ENCODE results near the gene HNRNPLL. TPM values are rescaled to one million over a fixed set of nuclear protein-coding genes. Genes with fewer than 3 reads are reported as not detected.

HNRNPLL gene
- total RNA-seq, 2 experiments from 2014 or later, result 44.9 to 46.5 TPM

DNA sequence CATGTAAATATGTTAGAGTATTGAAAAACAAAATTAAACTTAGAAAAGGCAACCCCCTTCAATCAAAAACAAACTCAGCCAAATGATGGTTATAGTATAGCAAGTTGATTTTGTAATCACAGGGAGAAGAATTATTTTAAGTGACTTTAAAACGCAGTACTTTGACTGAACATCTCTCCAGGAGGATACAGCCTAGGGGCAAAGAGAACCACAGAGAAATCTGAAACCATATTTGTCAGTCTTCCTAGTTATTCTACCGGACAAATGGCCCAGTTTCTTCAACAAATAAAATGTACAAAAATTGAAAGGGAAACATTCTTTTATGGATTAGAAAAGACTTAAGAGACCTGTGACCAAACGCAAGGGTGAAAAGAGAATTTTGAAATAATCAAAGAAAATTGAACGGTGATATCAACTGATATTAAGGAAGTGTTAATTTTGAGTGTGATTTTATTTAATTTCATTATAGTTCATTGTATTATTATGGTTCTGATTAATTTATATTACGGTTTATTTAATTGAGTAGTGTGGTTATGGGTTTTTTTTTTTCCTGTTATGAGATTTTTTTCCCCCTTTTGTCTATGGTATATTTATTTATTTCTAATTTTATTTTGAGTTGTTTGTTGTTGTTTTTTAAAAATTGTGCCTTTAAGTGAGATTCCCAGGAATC is 75.3 kb downstream of the HNRNPLL start:
- Histone ChIP-seq H3K27ac (ENCODE audit: low read depth in 1 of 2, low read length in 2 of 2) (no peak overlapping the region), H3K27me3 (ENCODE audit: control insufficient read depth in 1 of 2, insufficient read depth in 2 of 2, low read length in 2 of 2) (peaks cover 0 to 27% of the 10 kb centered on the region in 2 experiments), H3K4me1 (ENCODE audit: insufficient read depth, low read length) (peaks cover 4% of the 10 kb centered on the region), H3K9me3 (ENCODE audit: control insufficient read depth in 1 of 2, insufficient read depth in 1 of 2, low read length in 2 of 2) (no peaks in the 10 kb centered on the region), H3K36me3 (ENCODE audit: insufficient read depth, low read length) (no peaks in the 10 kb centered on the region), H3K4me3 (ENCODE audit: low read length) (no peak overlapping the region)
- intact Hi-C loops (cut with DNase I, micrococcal nuclease), result no loop called here
- Mint-ChIP-seq H3K27ac (no peak overlapping the region), H3K27me3 (peaks cover 43% of the 10 kb centered on the region), H3K4me1 (ENCODE audit: low read depth) (peaks cover 8% of the 10 kb centered on the region), H3K9me3 (no peaks in the 10 kb centered on the region), H3K4me3 (no peak overlapping the region), H3K36me3 (ENCODE audit: low read depth) (no peaks in the 10 kb centered on the region)
- TF ChIP-seq, protein P1, sequence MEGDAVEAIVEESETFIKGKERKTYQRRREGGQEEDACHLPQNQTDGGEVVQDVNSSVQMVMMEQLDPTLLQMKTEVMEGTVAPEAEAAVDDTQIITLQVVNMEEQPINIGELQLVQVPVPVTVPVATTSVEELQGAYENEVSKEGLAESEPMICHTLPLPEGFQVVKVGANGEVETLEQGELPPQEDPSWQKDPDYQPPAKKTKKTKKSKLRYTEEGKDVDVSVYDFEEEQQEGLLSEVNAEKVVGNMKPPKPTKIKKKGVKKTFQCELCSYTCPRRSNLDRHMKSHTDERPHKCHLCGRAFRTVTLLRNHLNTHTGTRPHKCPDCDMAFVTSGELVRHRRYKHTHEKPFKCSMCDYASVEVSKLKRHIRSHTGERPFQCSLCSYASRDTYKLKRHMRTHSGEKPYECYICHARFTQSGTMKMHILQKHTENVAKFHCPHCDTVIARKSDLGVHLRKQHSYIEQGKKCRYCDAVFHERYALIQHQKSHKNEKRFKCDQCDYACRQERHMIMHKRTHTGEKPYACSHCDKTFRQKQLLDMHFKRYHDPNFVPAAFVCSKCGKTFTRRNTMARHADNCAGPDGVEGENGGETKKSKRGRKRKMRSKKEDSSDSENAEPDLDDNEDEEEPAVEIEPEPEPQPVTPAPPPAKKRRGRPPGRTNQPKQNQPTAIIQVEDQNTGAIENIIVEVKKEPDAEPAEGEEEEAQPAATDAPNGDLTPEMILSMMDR (IDR thresholded peaks at IDR 0.05), result no peak
- ChIA-PET CTCF (interaction anchor here (0.7 kb wide), 2 partner anchors 325 to 330 kb away, joined by 3 read pairs; no protein-coding TSS in a partner anchor), POLR2A (no interaction called here)
- DNase-seq (no peak), ATAC-seq (ENCODE audit: poor library complexity) (no peak)

DNA sequence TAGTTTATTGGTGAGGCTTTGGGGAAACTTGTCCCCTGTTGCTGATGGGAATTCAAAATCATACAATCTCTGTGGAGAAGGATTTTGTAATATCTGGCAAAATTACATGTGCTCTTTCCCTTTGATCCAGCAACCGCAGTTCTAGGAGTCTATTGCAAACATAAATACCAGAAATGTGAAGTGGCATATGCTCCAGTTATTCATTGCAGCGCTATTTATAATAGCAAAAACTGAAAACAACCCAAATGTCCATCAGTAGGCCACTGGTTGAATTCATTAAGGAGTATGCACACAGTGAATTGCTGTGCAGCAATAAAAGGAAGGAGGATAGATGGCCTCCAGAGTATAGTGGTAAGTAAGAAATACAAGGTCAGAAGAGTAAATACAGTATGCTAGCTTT is 76.5 kb downstream of the HNRNPLL start:
- Histone ChIP-seq H3K27ac (ENCODE audit: low read depth in 1 of 2, low read length in 2 of 2) (no peak overlapping the region), H3K4me1 (ENCODE audit: insufficient read depth, low read length) (peaks cover 4% of the 10 kb centered on the region), H3K9me3 (ENCODE audit: control insufficient read depth in 1 of 2, insufficient read depth in 1 of 2, low read length in 2 of 2) (no peaks in the 10 kb centered on the region), H3K4me3 (ENCODE audit: low read length) (no peak overlapping the region), H3K27me3 (ENCODE audit: control insufficient read depth in 1 of 2, insufficient read depth in 2 of 2, low read length in 2 of 2) (peaks cover 0 to 27% of the 10 kb centered on the region in 2 experiments), H3K36me3 (ENCODE audit: insufficient read depth, low read length) (no peaks in the 10 kb centered on the region)
- DNase-seq, result no peak
- no peak for ATAC-seq (ENCODE audit: poor library complexity)
- Mint-ChIP-seq H3K27ac (no peak overlapping the region), H3K9me3 (no peaks in the 10 kb centered on the region), H3K4me1 (ENCODE audit: low read depth) (peaks cover 8% of the 10 kb centered on the region), H3K4me3 (no peak overlapping the region), H3K36me3 (ENCODE audit: low read depth) (no peaks in the 10 kb centered on the region), H3K27me3 (peaks cover 43% of the 10 kb centered on the region)
- TF ChIP-seq, protein P1 (IDR thresholded peaks at IDR 0.05), result no peak
- CTCF ChIA-PET, result no interaction called here
- intact Hi-C loops (cut with DNase I, micrococcal nuclease), result no loop called here
- POLR2A ChIA-PET, result no interaction called here

DNA sequence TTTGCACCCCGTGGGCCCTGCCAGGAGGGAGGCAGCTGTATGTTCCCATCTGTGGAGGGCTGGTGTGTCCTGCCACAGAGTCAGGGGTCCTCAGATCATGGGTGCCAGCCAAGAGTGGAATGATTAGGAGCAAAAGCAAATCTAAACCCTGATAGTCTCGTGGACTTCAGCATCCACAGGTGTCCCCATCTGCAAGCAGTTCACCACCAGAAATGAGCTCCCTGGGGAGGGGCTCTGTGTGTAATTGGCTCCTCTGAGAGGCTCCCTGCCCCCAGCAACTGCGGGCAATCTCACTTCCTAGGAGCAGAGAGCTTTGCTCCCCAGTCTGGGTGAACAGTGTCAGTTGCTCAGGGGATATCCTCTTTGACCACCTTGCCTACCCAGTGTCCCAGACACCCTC is 78.1 kb downstream of the HNRNPLL start:
- intact Hi-C loops (cut with DNase I, micrococcal nuclease), result no loop called here
- Mint-ChIP-seq H3K9me3 (no peaks in the 10 kb centered on the region), H3K27ac (no peak overlapping the region), H3K27me3 (peaks cover 38% of the 10 kb centered on the region), H3K4me1 (ENCODE audit: low read depth) (peaks cover 8% of the 10 kb centered on the region), H3K4me3 (no peak overlapping the region), H3K36me3 (ENCODE audit: low read depth) (no peaks in the 10 kb centered on the region)
- no peak for DNase-seq
- ChIA-PET CTCF (interaction anchor here (0.7 kb wide), 1 partner anchor 134 kb away, joined by 3 read pairs; no protein-coding TSS in a partner anchor), POLR2A (no interaction called here)
- Histone ChIP-seq H3K27ac (ENCODE audit: low read depth in 1 of 2, low read length in 2 of 2) (no peak overlapping the region), H3K4me1 (ENCODE audit: insufficient read depth, low read length) (peaks cover 4% of the 10 kb centered on the region), H3K9me3 (ENCODE audit: control insufficient read depth in 1 of 2, insufficient read depth in 1 of 2, low read length in 2 of 2) (no peaks in the 10 kb centered on the region), H3K4me3 (ENCODE audit: low read length) (no peak overlapping the region), H3K36me3 (ENCODE audit: insufficient read depth, low read length) (no peaks in the 10 kb centered on the region), H3K27me3 (ENCODE audit: control insufficient read depth in 1 of 2, insufficient read depth in 2 of 2, low read length in 2 of 2) (peaks cover 0 to 27% of the 10 kb centered on the region in 2 experiments)
- no peak for ATAC-seq (ENCODE audit: poor library complexity)
- TF ChIP-seq, protein P1 (IDR thresholded peaks at IDR 0.05), result no peak
